GM12892 (cell line): ENCODE results near the gene OLFML2B.

Source experiments
- DNase-seq: peaks from one replicate; pipeline ENCODE4 v3.0.0; 2011; ENCODE audit not compliant: insufficient read length
- FAIRE-seq: peaks from 2 replicates; lab custom pipeline; 2011; peaks lifted over from hg19 to GRCh38; lab: Jason Lieb, UNC
- POLR2A ChIP-seq: IDR thresholded peaks from 2 replicates; pipeline ENCODE4 v1.6.1; 2011; ENCODE audit warnings: low read depth, low read length, control low read depth
- POLR2AphosphoS5 ChIP-seq: IDR thresholded peaks from 2 replicates; pipeline ENCODE4 v1.6.1; 2011; ENCODE audit warnings: low read depth, low read length, control low read depth
- TAF1 ChIP-seq: IDR thresholded peaks from 2 replicates; pipeline ENCODE4 v1.6.1; 2011; ENCODE audit warnings: low read depth, mild to moderate bottlenecking, control low read depth, low read length, borderline replicate concordance

Gene OLFML2B

DNA sequence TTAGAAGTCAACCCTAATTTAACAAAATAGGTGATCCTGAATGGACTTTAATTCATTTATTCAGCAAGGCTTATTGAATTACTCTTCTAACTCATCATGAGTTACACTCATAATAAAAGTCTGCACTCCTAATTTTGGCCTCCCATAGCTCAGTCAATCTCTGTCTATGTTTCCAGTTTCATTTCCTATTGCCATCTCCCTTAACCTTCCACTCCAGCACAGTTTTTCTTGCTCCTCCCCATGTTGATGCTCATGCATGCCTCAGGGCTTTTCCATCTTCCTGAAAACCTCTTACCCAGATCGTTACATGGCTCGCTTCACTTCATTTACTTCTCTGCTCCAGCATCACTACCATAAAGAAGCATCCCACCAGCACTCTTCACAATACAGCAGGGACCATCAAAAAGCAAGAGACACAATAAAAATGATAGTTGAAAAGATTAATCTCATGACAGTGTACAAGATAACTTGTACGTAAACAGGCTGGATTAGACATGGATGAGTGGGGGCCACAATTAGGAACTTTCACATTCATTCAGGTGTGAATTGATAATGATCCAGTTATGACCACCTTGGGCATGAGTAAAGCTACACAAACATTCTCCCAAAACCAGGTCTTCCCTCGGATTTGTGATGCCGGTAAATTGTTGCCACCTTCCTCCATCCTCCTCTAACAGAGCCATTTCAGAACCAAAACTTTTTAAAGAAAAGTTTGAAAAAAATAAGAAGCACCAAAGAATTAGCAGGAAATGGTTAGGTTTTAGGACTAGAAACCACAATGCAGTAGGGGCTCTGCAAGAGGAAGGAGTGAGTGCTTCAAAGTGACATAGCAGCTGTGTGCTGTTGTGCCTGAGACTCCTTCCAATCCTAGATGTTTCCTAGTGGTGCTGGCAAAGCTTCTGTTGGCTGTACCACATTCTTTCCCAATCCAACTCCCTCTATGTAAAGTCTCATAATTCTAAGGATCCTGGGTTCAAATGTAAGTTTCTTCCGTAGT is 89.8 kb downstream of the OLFML2B start:
- DNase-seq (no peak), FAIRE-seq (no peak)
- no peak for TF ChIP-seq POLR2AphosphoS5
- TF ChIP-seq TAF1, result no peak
- TF ChIP-seq POLR2A, result no peak
